ENCODE measurements around the gene PADI2.

GRCh38 chr1:17055801-17056200 is 63.5 kb downstream of the PADI2 start:
- no peak for TF ChIP-seq CTCF (conservative IDR thresholded peaks at IDR 0.05; ENCODE audit: low read length)
- no peak for TF ChIP-seq EZH2phosphoT487 (IDR thresholded peaks at IDR 0.05; ENCODE audit: borderline replicate concordance, low read depth, low read length)

All from OCI-LY7 (cell line).